Left ventricle myocardium inferior (tissue), 1 donor: ENCODE data around the gene RAB15. TPM values are rescaled to one million over a fixed set of nuclear protein-coding genes. Genes with fewer than 3 reads are reported as not detected.

Source experiments
- DNase-seq: peaks from one replicate; pipeline ENCODE4 v3.0.0-alpha.2; 2020
- H3K27ac ChIP-seq: fragments of 200-600 bp; replicated peaks from 2 replicates; pipeline ENCODE4 v1.8.0; 2021
- H3K27me3 ChIP-seq: fragments of 200-600 bp; 2 replicates; pipeline ENCODE4 v1.8.0; 2021; ENCODE audit warnings: low read depth
- H3K36me3 ChIP-seq: fragments of 200-600 bp; 2 replicates; pipeline ENCODE4 v1.8.0; 2021
- H3K4me1 ChIP-seq: fragments of 200-600 bp; 2 replicates; pipeline ENCODE4 v1.8.0; 2021
- H3K4me3 ChIP-seq: fragments of 200-600 bp; 2 replicates; pipeline ENCODE4 v1.8.0; 2021; ENCODE audit warnings: mild to moderate bottlenecking, moderate library complexity
- H3K9me3 ChIP-seq: fragments of 200-600 bp; replicated peaks from 2 replicates; pipeline ENCODE4 v1.8.0; 2021
- intact Hi-C: fragments of 100-400 bp; cut with micrococcal nuclease; formaldehyde crosslinking; loops from one replicate; pipeline ENCODE4 v1.11.0; 2022
- total RNA-seq: library from RNA; stranded (reverse); fragmentation: NEBNext Ultra II Directional; extraction: Animal tissue kit (Norgen Biotek cat#: 25700); gene quantifications from one replicate; pipeline ENCODE4 v1.2.1, GENCODE V29; 2021
- TF ChIP-seq, protein P1 (sequence below): fragments of 200-600 bp; IDR thresholded peaks from 2 replicates; pipeline ENCODE4 v1.8.0; 2021; ENCODE audit warnings: antibody characterized with exemption, mild to moderate bottlenecking, borderline replicate concordance
- donor health status: DM: no; HTN: yes; CAD: no; lungs with severe emphysema.

RAB15 gene
- total RNA-seq, 1 donor from 2014 or later = 17.1 TPM

DNA sequence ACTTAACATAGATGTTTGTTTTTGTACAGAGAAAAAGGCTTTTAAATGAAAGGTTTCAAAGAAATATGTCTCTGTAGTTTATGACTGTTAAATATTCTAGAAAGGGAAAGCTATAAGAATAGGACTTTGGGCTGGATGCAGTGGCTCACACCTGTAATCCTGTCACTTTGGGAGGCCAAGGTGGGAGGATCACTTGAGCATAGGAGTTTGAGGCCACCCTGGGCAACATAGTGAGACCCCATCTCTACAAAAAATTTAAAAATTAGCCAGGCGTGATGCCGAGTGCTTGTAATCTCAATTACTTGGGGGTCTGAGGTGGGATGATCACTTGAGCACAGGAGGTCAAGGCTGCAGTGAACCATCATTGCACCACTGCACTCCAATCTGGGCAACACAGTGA lies 41.0 kb downstream of the RAB15 start:
- no peak for DNase-seq
- Histone ChIP-seq H3K27me3 (no peaks in the 10 kb centered on the region), H3K27ac (peak overlapping the region; percentile 69), H3K36me3 (peaks cover 61% of the 10 kb centered on the region), H3K4me3 (no peak overlapping the region), H3K9me3 (no peaks in the 10 kb centered on the region), H3K4me1 (peaks cover 59% of the 10 kb centered on the region)
- TF ChIP-seq, protein P1, sequence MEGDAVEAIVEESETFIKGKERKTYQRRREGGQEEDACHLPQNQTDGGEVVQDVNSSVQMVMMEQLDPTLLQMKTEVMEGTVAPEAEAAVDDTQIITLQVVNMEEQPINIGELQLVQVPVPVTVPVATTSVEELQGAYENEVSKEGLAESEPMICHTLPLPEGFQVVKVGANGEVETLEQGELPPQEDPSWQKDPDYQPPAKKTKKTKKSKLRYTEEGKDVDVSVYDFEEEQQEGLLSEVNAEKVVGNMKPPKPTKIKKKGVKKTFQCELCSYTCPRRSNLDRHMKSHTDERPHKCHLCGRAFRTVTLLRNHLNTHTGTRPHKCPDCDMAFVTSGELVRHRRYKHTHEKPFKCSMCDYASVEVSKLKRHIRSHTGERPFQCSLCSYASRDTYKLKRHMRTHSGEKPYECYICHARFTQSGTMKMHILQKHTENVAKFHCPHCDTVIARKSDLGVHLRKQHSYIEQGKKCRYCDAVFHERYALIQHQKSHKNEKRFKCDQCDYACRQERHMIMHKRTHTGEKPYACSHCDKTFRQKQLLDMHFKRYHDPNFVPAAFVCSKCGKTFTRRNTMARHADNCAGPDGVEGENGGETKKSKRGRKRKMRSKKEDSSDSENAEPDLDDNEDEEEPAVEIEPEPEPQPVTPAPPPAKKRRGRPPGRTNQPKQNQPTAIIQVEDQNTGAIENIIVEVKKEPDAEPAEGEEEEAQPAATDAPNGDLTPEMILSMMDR = no peak
- intact Hi-C loops = no loop called here

DNA sequence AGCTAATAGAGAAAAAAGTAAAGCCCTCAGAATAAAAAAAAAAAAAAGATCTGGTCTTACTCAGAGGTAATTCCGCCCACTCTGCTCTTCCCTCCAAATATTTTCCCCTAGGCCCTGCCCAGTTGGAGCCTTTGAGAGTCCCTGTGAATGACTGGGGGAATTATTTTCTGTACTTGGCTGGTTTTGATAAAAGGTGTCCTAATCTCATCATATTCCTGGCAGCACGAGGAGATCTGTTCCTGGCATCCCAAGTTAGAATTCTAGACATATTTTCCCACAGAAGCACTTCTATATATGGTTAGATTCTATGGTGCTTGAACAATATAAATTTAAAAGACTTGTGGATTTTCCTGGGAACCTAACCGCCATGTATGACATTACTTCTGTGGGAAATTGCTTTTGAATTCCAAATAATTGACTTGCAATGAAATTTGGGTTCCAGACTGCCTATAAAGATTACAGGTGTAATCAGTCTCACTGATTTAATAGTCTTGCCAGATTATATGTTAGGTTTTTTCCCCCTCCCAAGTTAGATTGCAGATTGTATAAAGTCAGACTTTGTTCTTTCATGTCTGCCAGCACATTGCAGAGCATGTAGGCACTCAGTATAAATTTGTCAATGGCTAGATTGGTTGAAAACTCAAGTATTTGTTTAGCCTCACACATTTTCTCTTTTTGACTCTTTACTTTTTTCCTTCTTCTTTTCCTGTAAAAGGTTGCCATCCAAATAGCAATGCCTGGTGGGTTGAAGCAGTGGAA lies 41.9 kb downstream of the RAB15 start:
- Histone ChIP-seq H3K9me3 (no peaks in the 10 kb centered on the region), H3K4me1 (peaks cover 52% of the 10 kb centered on the region), H3K36me3 (peaks cover 69% of the 10 kb centered on the region), H3K27ac (peak overlapping the region; percentile 69), H3K4me3 (no peak overlapping the region), H3K27me3 (no peaks in the 10 kb centered on the region)
- no peak for DNase-seq
- TF ChIP-seq, protein P1 = no peak
- intact Hi-C loops = no loop called here

DNA sequence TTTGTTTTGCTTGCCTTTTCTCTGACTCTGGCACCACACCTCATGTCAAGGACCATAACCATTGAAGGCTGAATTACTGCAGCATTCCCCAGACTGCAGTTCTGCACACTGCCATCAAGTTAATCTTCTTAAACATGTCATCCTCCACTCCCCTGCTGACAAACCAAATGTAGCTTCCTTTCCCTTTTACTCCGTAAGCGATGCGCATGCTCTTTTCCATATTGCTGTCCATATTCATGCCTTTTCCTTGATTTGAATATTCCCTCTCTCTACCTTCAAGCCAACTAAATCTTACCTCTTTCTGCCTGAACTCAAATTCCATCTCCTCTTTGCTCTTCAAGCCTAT lies 43.1 kb downstream of the RAB15 start:
- TF ChIP-seq, protein P1 = no peak
- no peaks in the 10 kb centered on the region for H3K9me3 ChIP-seq
- peaks cover 78% of the 10 kb centered on the region for H3K36me3 ChIP-seq
- H3K27ac ChIP-seq = peak overlapping the region; percentile 69
- no peak for DNase-seq
- H3K27me3 ChIP-seq = no peaks in the 10 kb centered on the region
- H3K4me1 ChIP-seq = peaks cover 40% of the 10 kb centered on the region
- H3K4me3 ChIP-seq = no peak overlapping the region
- intact Hi-C loops = no loop called here

DNA sequence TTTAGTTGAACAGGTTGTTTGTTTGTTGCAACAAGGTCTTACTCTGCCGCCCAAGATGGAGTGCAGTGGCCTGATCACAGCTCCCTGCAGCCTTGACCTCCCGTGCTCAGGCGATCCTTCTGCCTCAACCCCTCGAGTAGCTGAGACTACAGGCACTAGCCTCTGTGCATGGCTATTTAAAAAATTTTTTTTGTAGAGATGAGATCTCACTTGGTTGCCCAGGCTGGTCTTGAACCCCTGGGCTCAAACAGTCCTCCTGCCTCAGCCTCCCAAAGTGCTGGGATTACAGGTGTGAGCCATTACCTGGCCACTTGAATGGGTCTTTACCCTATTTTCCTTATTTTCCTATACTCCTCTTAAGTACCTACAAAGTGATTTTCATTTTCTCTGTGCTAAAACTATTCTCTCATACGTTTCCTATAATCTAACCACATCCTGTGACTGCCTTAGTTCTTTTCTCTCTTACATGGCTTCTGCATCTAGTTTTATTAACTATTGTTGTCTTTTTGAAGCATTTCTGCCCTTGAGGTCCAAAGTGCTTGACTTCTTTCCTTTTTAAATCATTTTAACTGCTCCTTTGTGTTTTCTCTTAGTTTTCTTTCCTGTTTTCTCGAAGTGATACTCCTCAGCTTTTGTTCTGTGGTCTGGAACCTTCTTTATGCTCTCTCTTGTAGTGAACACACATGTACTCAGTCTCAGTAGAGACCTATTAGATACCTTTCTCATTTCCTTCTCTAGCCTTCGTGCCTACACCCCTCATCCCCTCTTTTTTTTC lies 43.7 kb downstream of the RAB15 start:
- TF ChIP-seq, protein P1 = no peak
- Histone ChIP-seq H3K4me1 (peaks cover 35% of the 10 kb centered on the region), H3K27me3 (no peaks in the 10 kb centered on the region), H3K36me3 (peaks cover 75% of the 10 kb centered on the region), H3K9me3 (no peaks in the 10 kb centered on the region), H3K4me3 (no peak overlapping the region), H3K27ac (peak overlapping the region; percentile 69)
- intact Hi-C loops = no loop called here
- DNase-seq = no peak

DNA sequence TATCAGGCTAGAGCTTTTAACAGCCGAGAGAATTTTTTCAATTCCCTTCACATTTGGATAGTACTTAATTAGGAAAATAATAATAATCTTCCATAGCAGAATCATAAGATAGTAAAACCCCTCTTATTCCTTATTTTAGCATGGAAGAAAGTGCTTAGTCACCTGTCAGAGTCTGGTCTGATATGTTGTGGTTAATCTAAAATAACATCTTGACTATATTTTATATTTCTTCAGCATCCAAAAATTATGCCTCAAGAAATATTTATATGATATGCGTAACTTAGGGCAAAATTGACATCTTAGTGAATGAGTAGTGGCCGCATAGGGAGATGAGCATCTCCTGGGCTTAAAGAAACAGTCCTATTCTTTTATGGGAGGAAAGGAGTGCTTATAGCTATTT lies 45.1 kb downstream of the RAB15 start:
- Histone ChIP-seq H3K4me3 (no peak overlapping the region), H3K36me3 (peaks cover 61% of the 10 kb centered on the region), H3K27me3 (no peaks in the 10 kb centered on the region), H3K27ac (no peak overlapping the region), H3K4me1 (peaks cover 35% of the 10 kb centered on the region), H3K9me3 (no peaks in the 10 kb centered on the region)
- DNase-seq = no peak
- TF ChIP-seq, protein P1 = no peak
- intact Hi-C loops = no loop called here
